IMR-90 (cell line): ENCODE measurements around the gene SNTG2. TPM values are rescaled to one million over a fixed set of nuclear protein-coding genes. Genes with fewer than 3 reads are reported as not detected.

ENCODE experiments used
- ATAC-seq: fragments of 200-7000 bp; cut with Tn5 transposase; 2 replicates; pipeline ENCODE4 v1.9.1; 2020; ENCODE audit warnings: low read depth, mild to moderate bottlenecking, moderate library complexity
- BruUV-seq: library from RNA; stranded (reverse); fragments of 400-500 nt; replicated peaks from 2 replicates; lab custom pipeline; 2021; lab: Mats Ljungman, UMichigan
- CTCF ChIA-PET: fragments of 300-600 bp; formaldehyde crosslinking; extraction: SDS; loops from one replicate; lab custom pipeline; 2021; ENCODE audit warnings: antibody characterized with exemption; lab: Yijun Ruan, JAX
- POLR2A ChIA-PET: fragments of 300-600 bp; sonication (Branson Sonifier 250); formaldehyde crosslinking; loops from one replicate; lab custom pipeline; 2022; ENCODE audit warnings: antibody characterized with exemption; ENCODE audit not compliant: unreplicated experiment; lab: Charles Lee
- DNase-seq: peaks from one replicate; pipeline ENCODE4 v3.0.0; 2013
- H2AFZ ChIP-seq: replicated peaks from 2 replicates; pipeline ENCODE3; 2013; ENCODE audit warnings: low read length, mild to moderate bottlenecking; ENCODE audit not compliant: poor library complexity
- H2AK5ac ChIP-seq: 2 replicates; pipeline ENCODE4 v1.6.1; 2013; ENCODE audit warnings: low read depth, low read length, inconsistent platforms
- H2AK9ac ChIP-seq: replicated peaks from 2 replicates; pipeline ENCODE3; 2013; ENCODE audit warnings: mild to moderate bottlenecking, low read depth, low read length, moderate library complexity; ENCODE audit not compliant: poor library complexity
- H2BK120ac ChIP-seq: 2 replicates; pipeline ENCODE4 v1.6.1; 2013; ENCODE audit warnings: low read depth, low read length, inconsistent platforms
- H2BK15ac ChIP-seq: 3 replicates; pipeline ENCODE4 v1.6.1; 2013; ENCODE audit warnings: low read depth, low read length, inconsistent platforms
- H2BK20ac ChIP-seq: 2 replicates; pipeline ENCODE4 v1.6.1; 2013; ENCODE audit warnings: low read depth, mild to moderate bottlenecking, inconsistent platforms, low read length, moderate library complexity
- H2BK5ac ChIP-seq: 2 replicates; pipeline ENCODE4 v1.6.1; 2013; ENCODE audit warnings: mild to moderate bottlenecking, low read depth, low read length, inconsistent platforms; ENCODE audit not compliant: poor library complexity, severe bottlenecking
- H3K14ac ChIP-seq: replicated peaks from 2 replicates; pipeline ENCODE4 v1.6.1; 2013; ENCODE audit warnings: low read depth, low read length, inconsistent platforms
- H3K18ac ChIP-seq: 2 replicates; pipeline ENCODE4 v1.6.1; 2013; ENCODE audit warnings: low read depth, low read length, control low read depth
- H3K23ac ChIP-seq: 2 replicates; pipeline ENCODE4 v1.6.1; 2013; ENCODE audit warnings: low read depth, low read length, inconsistent platforms
- H3K27ac ChIP-seq: 2 replicates; pipeline ENCODE4 v1.5.1; 2013; ENCODE audit warnings: mild to moderate bottlenecking, control low read depth, low read length; ENCODE audit not compliant: insufficient read depth
- H3K27me3 ChIP-seq: 2 replicates; pipeline ENCODE4 v1.6.1; 2013; ENCODE audit warnings: low read length; ENCODE audit not compliant: control insufficient read depth, insufficient read depth
- H3K36me3 ChIP-seq: 2 replicates; pipeline ENCODE4 v1.6.1; 2013; ENCODE audit warnings: low read length, mixed read lengths; ENCODE audit not compliant: control insufficient read depth, insufficient read depth
- H3K4ac ChIP-seq: 2 replicates; pipeline ENCODE4 v1.6.1; 2013; ENCODE audit warnings: low read depth, low read length, inconsistent platforms
- H3K4me1 ChIP-seq: 2 replicates; pipeline ENCODE4 v1.6.1; 2013; ENCODE audit warnings: low read length, mixed read lengths; ENCODE audit not compliant: control insufficient read depth, insufficient read depth
- H3K4me2 ChIP-seq: 2 replicates; pipeline ENCODE4 v1.6.1; 2013; ENCODE audit warnings: low read depth, mild to moderate bottlenecking, control low read depth, low read length, moderate library complexity
- H3K4me3 ChIP-seq: 2 replicates; pipeline ENCODE4 v1.5.1; 2013; ENCODE audit warnings: low read depth, mild to moderate bottlenecking, control low read depth, low read length, moderate library complexity; ENCODE audit not compliant: insufficient read depth
- H3K56ac ChIP-seq: 2 replicates; pipeline ENCODE4 v1.6.1; 2013; ENCODE audit warnings: low read length, inconsistent platforms; ENCODE audit not compliant: insufficient read depth; ENCODE audit errors: extremely low read depth
- H3K79me1 ChIP-seq, 2 experiments: 2 replicates each; pipeline ENCODE4 v1.6.1; 2013; ENCODE audit warnings: low read length in 2 of 2, inconsistent platforms in 1 of 2, low read depth in 1 of 2
- H3K9ac ChIP-seq: 2 replicates; pipeline ENCODE4 v1.6.1; 2013; ENCODE audit warnings: low read depth, low read length, control low read depth
- H3K9me1 ChIP-seq: 2 replicates; pipeline ENCODE4 v1.6.1; 2013; ENCODE audit warnings: low read length, inconsistent platforms; ENCODE audit not compliant: insufficient read depth
- H3K9me3 ChIP-seq: 2 replicates; pipeline ENCODE4 v1.6.1; 2013; ENCODE audit warnings: low read length; ENCODE audit not compliant: control insufficient read depth, insufficient read depth
- H4K20me1 ChIP-seq: 2 replicates; pipeline ENCODE4 v1.6.1; 2013; ENCODE audit warnings: low read length, inconsistent platforms; ENCODE audit not compliant: insufficient read depth
- H4K5ac ChIP-seq: 2 replicates; pipeline ENCODE4 v1.6.1; 2013; ENCODE audit warnings: mild to moderate bottlenecking, low read depth, low read length, control low read depth
- H4K8ac ChIP-seq, 2 experiments: 2 replicates each; pipeline ENCODE4 v1.6.1; 2013; ENCODE audit warnings: low read depth in 2 of 2, low read length in 2 of 2, control low read depth in 1 of 2, inconsistent platforms in 1 of 2
- H4K91ac ChIP-seq: 2 replicates; pipeline ENCODE4 v1.6.1; 2013; ENCODE audit warnings: low read depth, low read length, inconsistent platforms; ENCODE audit not compliant: insufficient read depth
- BHLHE40 ChIP-seq: fragments of 150-350 bp; IDR thresholded peaks from 2 replicates; pipeline ENCODE4 v1.6.1; 2016; ENCODE audit warnings: mild to moderate bottlenecking, low read depth, low read length
- CEBPB ChIP-seq: IDR thresholded peaks from 2 replicates; pipeline ENCODE4 v1.6.1; 2012; ENCODE audit warnings: low read depth, low read length, improper control_type of control experiment
- CHD1 ChIP-seq: IDR thresholded peaks from 2 replicates; pipeline ENCODE4 v1.6.1; 2012; ENCODE audit warnings: low read depth, low read length, improper control_type of control experiment
- FOS ChIP-seq: fragments of 150-350 bp; IDR thresholded peaks from 2 replicates; pipeline ENCODE4 v1.6.1; 2016; ENCODE audit warnings: low read depth, low read length
- MAFK ChIP-seq: IDR thresholded peaks from 2 replicates; pipeline ENCODE4 v1.6.1; 2012; ENCODE audit warnings: low read depth, low read length, improper control_type of control experiment
- MAZ ChIP-seq: IDR thresholded peaks from 2 replicates; pipeline ENCODE4 v1.6.1; 2012; ENCODE audit warnings: low read depth, mild to moderate bottlenecking, low read length, improper control_type of control experiment, moderate library complexity, borderline replicate concordance
- MXI1 ChIP-seq: IDR thresholded peaks from 2 replicates; pipeline ENCODE4 v1.6.1; 2012; ENCODE audit warnings: low read depth, mild to moderate bottlenecking, low read length, moderate library complexity, borderline replicate concordance
- NFE2L2 ChIP-seq: fragments of 150-350 bp; IDR thresholded peaks from 2 replicates; pipeline ENCODE4 v1.6.1; 2016; ENCODE audit warnings: low read depth, mild to moderate bottlenecking, low read length
- POLR2A ChIP-seq: IDR thresholded peaks from 2 replicates; pipeline ENCODE4 v1.6.1; 2012; ENCODE audit warnings: mild to moderate bottlenecking, low read depth, low read length
- RAD21 ChIP-seq: IDR thresholded peaks from 2 replicates; pipeline ENCODE4 v1.6.1; 2012; ENCODE audit warnings: low read length, improper control_type of control experiment
- RCOR1 ChIP-seq: IDR thresholded peaks from 2 replicates; pipeline ENCODE4 v1.6.1; 2012; ENCODE audit warnings: mild to moderate bottlenecking, low read length, improper control_type of control experiment; ENCODE audit not compliant: insufficient replicate concordance
- RFX5 ChIP-seq: IDR thresholded peaks from 2 replicates; pipeline ENCODE4 v1.8.0; 2012; ENCODE audit warnings: low read depth, mild to moderate bottlenecking, low read length, moderate library complexity
- SMC3 ChIP-seq: fragments of 150-350 bp; IDR thresholded peaks from 2 replicates; pipeline ENCODE4 v1.6.1; 2016; ENCODE audit warnings: low read depth, mild to moderate bottlenecking, antibody characterized with exemption, low read length, moderate library complexity
- WGBS, 2 experiments: methylation state at CpG; one replicate each; pipeline versions ENCODE4 v1.1.5 to v1.1.7; 2013; ENCODE audit warnings: missing lambda C conversion rate in 2 of 2; ENCODE audit not compliant: insufficient read length in 1 of 2; ENCODE audit errors: extremely low coverage in 2 of 2; 5-methylcytosine and 5-hydroxymethylcytosine counted together
- dilution Hi-C: fragments of 300-500 bp; cut with HindIII; formaldehyde crosslinking; loops from one replicate; pipeline ENCODE4 v1.14.3; 2018; ENCODE audit warnings: low sequenced_read_pairs; ENCODE audit not compliant: unreplicated experiment
- in situ Hi-C: fragments of 300-500 bp; cut with MboI; formaldehyde crosslinking; loops from 3 replicates; pipeline ENCODE4 v1.14.3; 2019; ENCODE audit warnings: low sequenced_read_pairs, inconsistent platforms, mixed read lengths
- intact Hi-C: fragments of 100-400 bp; cut with micrococcal nuclease; formaldehyde crosslinking; loops from 2 replicates; pipeline ENCODE4 v1.10.0; 2022
- polyA plus RNA-seq, 3 experiments: library from polyadenylated mRNA; depleted of rRNA; stranded (reverse); fragments of >200 nt; gene quantifications; 2 replicates each; pipeline ENCODE4 v1.2.3, GENCODE V29; 2012; ENCODE audit warnings: low replicate concordance in 1 of 3
- total RNA-seq: library from RNA; depleted of rRNA; stranded (reverse); fragments of >200 nt; gene quantifications from 2 replicates; pipeline ENCODE4 v1.2.3, GENCODE V29; 2012
- TF ChIP-seq, protein P1 (sequence below): fragments of 150-350 bp; IDR thresholded peaks from 2 replicates; pipeline ENCODE4 v1.6.1; 2017; ENCODE audit warnings: mild to moderate bottlenecking, antibody characterized with exemption, low read length, low read depth
- TF ChIP-seq, protein P2 (sequence below): conservative IDR thresholded peaks from 2 replicates; pipeline ENCODE4 v1.5.1; 2012; ENCODE audit warnings: mild to moderate bottlenecking, low read depth, low read length, improper control_type of control experiment
- TF ChIP-seq, protein P3 (sequence below): fragments of 150-350 bp; IDR thresholded peaks from 2 replicates; pipeline ENCODE4 v1.6.1; 2016; ENCODE audit warnings: low read depth, mild to moderate bottlenecking, low read length, moderate library complexity, borderline replicate concordance

Gene SNTG2
- total and polyA plus RNA-seq, 2 of the 4 experiments (the other 2 are of a cell fraction), result under 0.01 to 0.17 TPM

DNA sequence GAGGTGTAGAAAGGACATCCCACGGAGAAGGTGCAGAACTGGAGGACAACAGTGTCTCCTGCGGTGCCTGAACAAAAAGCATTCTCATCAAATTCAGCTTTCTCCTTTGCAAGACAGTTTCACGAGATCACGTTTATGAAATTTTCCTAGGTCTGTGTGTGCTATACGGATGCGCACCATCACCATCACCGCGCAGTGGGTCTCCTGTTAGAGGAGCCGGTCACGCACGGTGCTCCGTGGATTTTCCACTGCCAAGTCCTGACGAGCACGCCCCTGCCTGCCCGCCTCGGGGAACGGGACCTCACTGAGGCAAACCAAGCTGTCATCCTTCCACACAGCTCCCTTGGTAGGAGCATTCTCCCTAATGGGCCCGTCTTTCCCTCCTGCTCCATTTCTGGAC is 322.2 kb downstream of the SNTG2 start:
- 72% methylated on average over 3 of the region's 18 CpGs; no CpG with 5 or more reads in 1 of the 2 experiments for WGBS, 2 experiments
- Histone ChIP-seq H3K9ac (no peak overlapping the region), H2AFZ (no peak overlapping the region), H4K8ac (no peak overlapping the region), H2AK9ac (no peak overlapping the region), H3K14ac (no peak overlapping the region), H4K91ac (no peak overlapping the region), H3K27ac (no peak overlapping the region), H3K4ac (no peak overlapping the region), H3K4me2 (no peak overlapping the region), H3K36me3 (no peaks in the 10 kb centered on the region), H3K4me1 (no peaks in the 10 kb centered on the region), H2BK20ac (no peak overlapping the region), H3K4me3 (no peak overlapping the region), H4K20me1 (no peaks in the 10 kb centered on the region), H2BK120ac (no peak overlapping the region), H3K18ac (no peak overlapping the region), H3K56ac (no peak overlapping the region), H3K23ac (no peak overlapping the region), H3K27me3 (no peaks in the 10 kb centered on the region), H3K79me1 (no peaks in the 10 kb centered on the region), H2BK5ac (no peak overlapping the region), H2AK5ac (no peak overlapping the region), H4K5ac (no peak overlapping the region), H3K9me3 (peaks cover 10% of the 10 kb centered on the region; the same call in 1 of the 2 replicates), H2BK15ac (no peak overlapping the region), H3K9me1 (no peaks in the 10 kb centered on the region)
- in situ Hi-C loops, result no loop called here
- TF ChIP-seq, protein P1, sequence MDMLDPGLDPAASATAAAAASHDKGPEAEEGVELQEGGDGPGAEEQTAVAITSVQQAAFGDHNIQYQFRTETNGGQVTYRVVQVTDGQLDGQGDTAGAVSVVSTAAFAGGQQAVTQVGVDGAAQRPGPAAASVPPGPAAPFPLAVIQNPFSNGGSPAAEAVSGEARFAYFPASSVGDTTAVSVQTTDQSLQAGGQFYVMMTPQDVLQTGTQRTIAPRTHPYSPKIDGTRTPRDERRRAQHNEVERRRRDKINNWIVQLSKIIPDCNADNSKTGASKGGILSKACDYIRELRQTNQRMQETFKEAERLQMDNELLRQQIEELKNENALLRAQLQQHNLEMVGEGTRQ, result no peak
- TF ChIP-seq BHLHE40 (no peak), CEBPB (no peak), RCOR1 (no peak), POLR2A (no peak), CHD1 (no peak), RFX5 (no peak), MAZ (no peak), FOS (no peak), SMC3 (no peak), MAFK (no peak), RAD21 (no peak), MXI1 (no peak), NFE2L2 (no peak)
- TF ChIP-seq, protein P2, sequence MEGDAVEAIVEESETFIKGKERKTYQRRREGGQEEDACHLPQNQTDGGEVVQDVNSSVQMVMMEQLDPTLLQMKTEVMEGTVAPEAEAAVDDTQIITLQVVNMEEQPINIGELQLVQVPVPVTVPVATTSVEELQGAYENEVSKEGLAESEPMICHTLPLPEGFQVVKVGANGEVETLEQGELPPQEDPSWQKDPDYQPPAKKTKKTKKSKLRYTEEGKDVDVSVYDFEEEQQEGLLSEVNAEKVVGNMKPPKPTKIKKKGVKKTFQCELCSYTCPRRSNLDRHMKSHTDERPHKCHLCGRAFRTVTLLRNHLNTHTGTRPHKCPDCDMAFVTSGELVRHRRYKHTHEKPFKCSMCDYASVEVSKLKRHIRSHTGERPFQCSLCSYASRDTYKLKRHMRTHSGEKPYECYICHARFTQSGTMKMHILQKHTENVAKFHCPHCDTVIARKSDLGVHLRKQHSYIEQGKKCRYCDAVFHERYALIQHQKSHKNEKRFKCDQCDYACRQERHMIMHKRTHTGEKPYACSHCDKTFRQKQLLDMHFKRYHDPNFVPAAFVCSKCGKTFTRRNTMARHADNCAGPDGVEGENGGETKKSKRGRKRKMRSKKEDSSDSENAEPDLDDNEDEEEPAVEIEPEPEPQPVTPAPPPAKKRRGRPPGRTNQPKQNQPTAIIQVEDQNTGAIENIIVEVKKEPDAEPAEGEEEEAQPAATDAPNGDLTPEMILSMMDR, result no peak
- TF ChIP-seq, protein P3, sequence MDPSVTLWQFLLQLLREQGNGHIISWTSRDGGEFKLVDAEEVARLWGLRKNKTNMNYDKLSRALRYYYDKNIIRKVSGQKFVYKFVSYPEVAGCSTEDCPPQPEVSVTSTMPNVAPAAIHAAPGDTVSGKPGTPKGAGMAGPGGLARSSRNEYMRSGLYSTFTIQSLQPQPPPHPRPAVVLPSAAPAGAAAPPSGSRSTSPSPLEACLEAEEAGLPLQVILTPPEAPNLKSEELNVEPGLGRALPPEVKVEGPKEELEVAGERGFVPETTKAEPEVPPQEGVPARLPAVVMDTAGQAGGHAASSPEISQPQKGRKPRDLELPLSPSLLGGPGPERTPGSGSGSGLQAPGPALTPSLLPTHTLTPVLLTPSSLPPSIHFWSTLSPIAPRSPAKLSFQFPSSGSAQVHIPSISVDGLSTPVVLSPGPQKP, result no peak
- no peak for DNase-seq
- no TSS peak for BruUV-seq
- POLR2A ChIA-PET, result no interaction called here
- CTCF ChIA-PET, result no interaction called here
- intact Hi-C loops, result no loop called here
- dilution Hi-C loops, result no loop called here
- no peak for ATAC-seq
